ENCODE data around the gene DAB2IP.

DAB2IP gene

DNA sequence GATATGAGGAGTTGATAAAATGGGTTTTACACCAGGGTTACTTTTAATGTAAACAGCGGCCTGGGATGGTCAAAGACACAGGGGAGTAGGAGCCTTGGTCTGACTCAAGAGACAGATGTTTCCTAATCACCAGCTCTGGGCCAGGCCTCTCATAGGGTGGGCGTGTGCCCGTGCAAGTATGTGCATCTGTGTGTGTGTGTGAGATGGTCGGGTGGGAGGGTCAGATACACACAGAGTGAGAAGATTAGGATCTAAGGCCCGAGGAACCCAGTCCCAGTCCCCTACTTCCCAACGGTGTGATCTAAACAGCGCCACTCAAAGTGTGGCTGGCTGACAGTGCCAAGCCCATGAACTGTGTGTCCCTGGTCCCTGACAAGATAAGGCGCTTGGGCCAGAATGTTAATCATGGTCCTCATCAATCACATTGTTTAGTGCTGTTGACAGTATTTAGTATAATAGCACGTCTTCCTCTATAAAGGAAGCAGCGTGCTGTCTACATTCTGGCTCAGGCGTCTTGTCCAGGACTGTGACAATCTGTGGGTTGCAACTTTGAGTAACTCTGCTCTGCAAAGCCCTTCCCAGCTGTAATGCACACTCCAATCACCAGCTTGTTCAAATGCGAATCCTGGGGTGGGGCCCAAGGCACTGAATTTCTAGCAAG lies 173.7 kb downstream of the DAB2IP start:
- no peak for DNase-seq (ENCODE audit: extremely low read depth, low read depth)
- H3K4me3 ChIP-seq (replicated peaks; ENCODE audit: low read depth, low read length): no peak overlapping the region
- TF ChIP-seq, protein P1, sequence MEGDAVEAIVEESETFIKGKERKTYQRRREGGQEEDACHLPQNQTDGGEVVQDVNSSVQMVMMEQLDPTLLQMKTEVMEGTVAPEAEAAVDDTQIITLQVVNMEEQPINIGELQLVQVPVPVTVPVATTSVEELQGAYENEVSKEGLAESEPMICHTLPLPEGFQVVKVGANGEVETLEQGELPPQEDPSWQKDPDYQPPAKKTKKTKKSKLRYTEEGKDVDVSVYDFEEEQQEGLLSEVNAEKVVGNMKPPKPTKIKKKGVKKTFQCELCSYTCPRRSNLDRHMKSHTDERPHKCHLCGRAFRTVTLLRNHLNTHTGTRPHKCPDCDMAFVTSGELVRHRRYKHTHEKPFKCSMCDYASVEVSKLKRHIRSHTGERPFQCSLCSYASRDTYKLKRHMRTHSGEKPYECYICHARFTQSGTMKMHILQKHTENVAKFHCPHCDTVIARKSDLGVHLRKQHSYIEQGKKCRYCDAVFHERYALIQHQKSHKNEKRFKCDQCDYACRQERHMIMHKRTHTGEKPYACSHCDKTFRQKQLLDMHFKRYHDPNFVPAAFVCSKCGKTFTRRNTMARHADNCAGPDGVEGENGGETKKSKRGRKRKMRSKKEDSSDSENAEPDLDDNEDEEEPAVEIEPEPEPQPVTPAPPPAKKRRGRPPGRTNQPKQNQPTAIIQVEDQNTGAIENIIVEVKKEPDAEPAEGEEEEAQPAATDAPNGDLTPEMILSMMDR (IDR thresholded peaks at IDR 0.05; ENCODE audit: low read depth, low read length, missing control alignments): no peak

DNA sequence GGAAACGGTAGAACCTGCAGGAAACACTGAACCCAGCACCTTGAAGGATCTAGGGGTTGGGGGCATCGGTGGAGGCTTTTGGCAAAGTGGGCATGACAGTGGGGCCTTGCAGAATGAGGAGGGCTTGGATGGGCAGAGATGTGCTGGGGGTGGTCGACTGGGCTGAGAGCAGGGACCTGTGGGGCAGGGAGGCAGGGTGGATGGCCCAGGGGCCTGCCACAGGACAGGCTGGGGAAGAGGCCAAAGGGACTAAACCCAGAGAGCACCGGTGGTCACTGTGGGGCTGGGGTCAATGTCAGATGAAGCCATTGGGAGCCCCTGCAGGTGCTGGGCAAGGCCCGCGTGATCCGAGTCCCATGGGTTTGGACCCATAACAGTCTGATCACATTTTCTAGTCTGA lies 175.3 kb downstream of the DAB2IP start:
- no peak overlapping the region for H3K4me3 ChIP-seq (replicated peaks; ENCODE audit: low read depth, low read length)
- no peak for DNase-seq (ENCODE audit: extremely low read depth, low read depth)
- TF ChIP-seq, protein P1 (IDR thresholded peaks at IDR 0.05; ENCODE audit: low read depth, low read length, missing control alignments): no peak

DNA sequence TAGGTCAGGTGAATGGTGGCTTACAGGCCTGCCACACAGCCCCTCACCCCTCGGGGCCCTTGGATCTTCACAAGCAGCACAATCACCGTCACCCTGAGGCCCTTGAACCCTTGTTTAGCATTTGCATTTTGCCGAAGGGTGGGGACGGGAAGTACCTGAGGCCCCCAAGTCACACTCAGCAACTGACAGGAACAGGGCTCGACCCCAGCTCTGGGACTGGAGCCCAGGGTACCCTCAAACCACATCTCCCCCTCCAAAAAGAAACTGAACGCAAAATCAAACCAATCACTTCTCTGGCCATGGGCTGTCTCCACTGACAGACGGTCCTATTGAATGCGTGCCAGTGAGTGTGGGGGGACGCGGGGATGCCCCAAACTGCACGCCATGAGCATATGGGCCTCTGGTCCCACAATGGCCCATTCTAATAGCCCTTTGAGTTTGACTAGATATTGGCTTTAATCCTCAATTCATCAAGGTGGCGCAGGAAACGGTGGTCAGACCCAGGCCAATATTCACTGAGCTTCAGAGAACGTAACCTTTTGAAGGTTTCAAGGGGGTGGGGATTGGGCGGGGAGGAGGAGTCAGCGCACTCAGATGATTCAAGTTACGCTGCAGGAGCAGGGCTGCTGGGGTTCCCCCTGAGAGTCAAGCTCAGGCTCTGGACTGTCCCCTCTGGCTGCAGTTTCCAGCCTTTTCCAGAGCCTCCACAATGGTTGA lies 176.0 kb downstream of the DAB2IP start:
- no peak for DNase-seq (ENCODE audit: extremely low read depth, low read depth)
- H3K4me3 ChIP-seq (replicated peaks; ENCODE audit: low read depth, low read length): no peak overlapping the region
- TF ChIP-seq, protein P1 (IDR thresholded peaks at IDR 0.05; ENCODE audit: low read depth, low read length, missing control alignments): no peak

DNA sequence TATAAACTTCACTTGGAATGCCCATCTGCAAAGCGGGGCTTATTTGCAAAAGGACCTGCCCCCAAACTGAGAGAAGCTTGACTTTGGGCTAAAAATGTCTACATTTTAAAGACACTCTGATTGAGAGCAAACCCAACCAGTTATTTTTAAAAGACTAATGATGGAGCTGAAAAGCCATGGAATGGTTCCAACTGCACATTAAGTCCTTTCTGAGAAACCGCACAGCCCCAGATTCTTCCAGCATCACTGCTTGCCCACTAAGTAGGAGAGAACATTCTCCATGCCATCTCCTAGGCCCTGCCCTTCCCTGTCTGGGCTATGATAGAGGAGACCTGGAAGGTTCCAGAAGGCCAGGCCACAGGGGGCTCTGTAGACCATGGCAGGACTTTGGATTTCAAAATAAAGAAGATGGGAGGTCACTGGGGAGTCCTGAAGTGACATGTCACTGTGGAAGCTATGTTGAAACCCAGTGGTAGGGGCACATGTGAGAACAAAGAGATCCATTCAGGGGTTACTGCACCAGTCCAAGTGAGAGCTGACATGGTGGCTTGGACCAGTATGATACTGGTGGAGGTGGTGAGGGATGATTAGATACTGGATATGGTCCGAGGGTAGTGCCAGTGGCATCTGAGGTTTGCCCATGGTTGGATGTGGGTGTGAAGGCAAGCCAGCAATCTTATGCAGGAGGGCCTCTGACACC lies 179.2 kb downstream of the DAB2IP start:
- no peak overlapping the region for H3K4me3 ChIP-seq (replicated peaks; ENCODE audit: low read depth, low read length)
- DNase-seq (ENCODE audit: extremely low read depth, low read depth): no peak
- TF ChIP-seq, protein P1 (IDR thresholded peaks at IDR 0.05; ENCODE audit: low read depth, low read length, missing control alignments): no peak

DNA sequence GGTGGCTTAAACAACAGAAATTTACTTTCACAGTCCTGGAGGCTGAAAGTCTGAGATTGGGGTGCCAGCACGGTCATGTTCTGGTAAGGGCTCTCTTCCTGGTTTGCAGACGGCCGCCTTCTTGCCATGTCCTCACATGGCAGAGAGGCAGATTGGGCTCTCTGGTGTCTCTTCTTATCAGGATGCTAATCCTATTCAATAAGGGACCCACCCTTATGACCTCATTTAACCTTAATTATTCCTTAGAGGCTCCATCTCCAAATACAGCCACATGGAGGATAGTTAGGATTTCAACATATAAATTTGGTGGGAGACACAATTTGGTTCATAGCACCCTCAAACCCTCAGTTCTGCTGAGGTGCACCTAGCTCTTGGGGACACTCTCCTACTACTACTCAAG lies 180.4 kb downstream of the DAB2IP start:
- no peak overlapping the region for H3K4me3 ChIP-seq (replicated peaks; ENCODE audit: low read depth, low read length)
- DNase-seq (ENCODE audit: extremely low read depth, low read depth): no peak
- TF ChIP-seq, protein P1 (IDR thresholded peaks at IDR 0.05; ENCODE audit: low read depth, low read length, missing control alignments): no peak

DNA sequence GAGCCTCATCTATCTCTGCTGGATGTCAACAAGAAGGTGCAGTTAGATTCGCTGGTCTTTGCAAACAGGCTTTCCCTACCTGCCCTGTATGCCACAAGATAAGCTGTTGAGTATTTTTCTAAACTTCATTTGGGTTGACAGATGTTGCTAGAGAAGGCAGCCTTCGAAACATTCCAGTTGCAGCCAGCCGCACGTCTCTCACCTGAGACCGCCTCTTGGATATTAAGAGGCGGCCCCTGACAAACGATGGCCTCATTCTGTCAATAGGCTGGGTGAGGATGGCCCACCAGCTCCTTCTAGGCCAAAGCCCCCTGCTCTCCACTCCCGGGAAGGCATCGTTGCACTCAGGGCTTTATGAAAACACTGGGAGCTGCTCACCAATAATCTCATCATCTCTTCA lies 181.6 kb downstream of the DAB2IP start:
- TF ChIP-seq, protein P1 (IDR thresholded peaks at IDR 0.05; ENCODE audit: low read depth, low read length, missing control alignments): no peak
- no peak for DNase-seq (ENCODE audit: extremely low read depth, low read depth)
- no peak overlapping the region for H3K4me3 ChIP-seq (replicated peaks; ENCODE audit: low read depth, low read length)
